H9 (cell line): ENCODE data around the gene ATF7IP2. TPM values are rescaled to one million over a fixed set of nuclear protein-coding genes. Genes with fewer than 3 reads are reported as not detected.

Source experiments
- DNase-seq: peaks from one replicate; pipeline ENCODE4 v3.0.0-alpha.2; 2017
- H2AFZ ChIP-seq: one replicate; pipeline ENCODE4 v1.6.1; 2013; ENCODE audit warnings: mild to moderate bottlenecking, low read length, control low read depth, moderate library complexity
- H2AK5ac ChIP-seq: 2 replicates; pipeline ENCODE4 v1.6.1; 2013; ENCODE audit warnings: low read length, control low read depth, mixed read lengths; ENCODE audit not compliant: insufficient read length
- H2BK120ac ChIP-seq: one replicate; pipeline ENCODE4 v1.6.1; 2013; ENCODE audit warnings: low read depth, mild to moderate bottlenecking, low read length, control low read depth, inconsistent platforms; ENCODE audit not compliant: poor library complexity, severe bottlenecking
- H2BK12ac ChIP-seq: 2 replicates; pipeline ENCODE4 v1.6.1; 2013; ENCODE audit warnings: low read length, control low read depth, mixed read lengths, low read depth; ENCODE audit not compliant: insufficient read length
- H2BK15ac ChIP-seq: 2 replicates; pipeline ENCODE4 v1.6.1; 2013; ENCODE audit warnings: low read depth, low read length, control low read depth
- H2BK20ac ChIP-seq: one replicate; pipeline ENCODE4 v1.6.1; 2013; ENCODE audit warnings: low read depth, mild to moderate bottlenecking, low read length, control low read depth, inconsistent platforms; ENCODE audit not compliant: poor library complexity, severe bottlenecking
- H2BK5ac ChIP-seq: 2 replicates; pipeline ENCODE4 v1.6.1; 2013; ENCODE audit warnings: low read length, control low read depth, mixed read lengths; ENCODE audit not compliant: insufficient read length
- H3K14ac ChIP-seq: 2 replicates; pipeline ENCODE4 v1.6.1; 2013; ENCODE audit warnings: low read length, control low read depth; ENCODE audit not compliant: insufficient read depth
- H3K18ac ChIP-seq: 2 replicates; pipeline ENCODE4 v1.6.1; 2013; ENCODE audit warnings: low read depth, mild to moderate bottlenecking, mixed read lengths, low read length, control low read depth; ENCODE audit not compliant: insufficient read length
- H3K23ac ChIP-seq: 2 replicates; pipeline ENCODE4 v1.6.1; 2013; ENCODE audit warnings: low read length, control low read depth, mixed read lengths, low read depth; ENCODE audit not compliant: insufficient read length
- H3K23me2 ChIP-seq: 2 replicates; pipeline ENCODE4 v1.6.1; 2013; ENCODE audit warnings: low read depth, mild to moderate bottlenecking, mixed read lengths, low read length, control low read depth; ENCODE audit not compliant: insufficient read length, poor library complexity, severe bottlenecking
- H3K27ac ChIP-seq: 2 replicates; pipeline ENCODE4 v1.5.1; 2013; ENCODE audit warnings: low read length, control low read depth, mixed read lengths, low read depth; ENCODE audit not compliant: insufficient read length
- H3K27me3 ChIP-seq: 2 replicates; pipeline ENCODE4 v1.6.1; 2013; ENCODE audit warnings: low read length, control low read depth, inconsistent platforms; ENCODE audit not compliant: insufficient read depth
- H3K4ac ChIP-seq: 2 replicates; pipeline ENCODE4 v1.6.1; 2013; ENCODE audit warnings: low read depth, mild to moderate bottlenecking, control low read depth, inconsistent platforms, low read length, moderate library complexity
- H3K4me1 ChIP-seq: 2 replicates; pipeline ENCODE4 v1.6.1; 2013; ENCODE audit warnings: low read length, control low read depth, inconsistent platforms; ENCODE audit not compliant: insufficient read depth
- H3K4me2 ChIP-seq: 2 replicates; pipeline ENCODE4 v1.6.1; 2013; ENCODE audit warnings: low read length, control low read depth, mixed read lengths; ENCODE audit not compliant: insufficient read length, insufficient read depth
- H3K56ac ChIP-seq: 2 replicates; pipeline ENCODE4 v1.6.1; 2013; ENCODE audit warnings: low read depth, mild to moderate bottlenecking, mixed read lengths, low read length, control low read depth; ENCODE audit not compliant: insufficient read length
- H3K79me1 ChIP-seq: 2 replicates; pipeline ENCODE4 v1.6.1; 2013; ENCODE audit warnings: low read depth, mild to moderate bottlenecking, moderate library complexity, low read length, control low read depth, inconsistent platforms; ENCODE audit not compliant: insufficient read depth, poor library complexity, severe bottlenecking
- H3K79me2 ChIP-seq: 2 replicates; pipeline ENCODE4 v1.6.1; 2013; ENCODE audit warnings: low read length, control low read depth, inconsistent platforms; ENCODE audit not compliant: insufficient read depth
- H3K9ac ChIP-seq: 2 replicates; pipeline ENCODE4 v1.6.1; 2013; ENCODE audit warnings: low read length, control low read depth, mixed read lengths; ENCODE audit not compliant: insufficient read length; ENCODE audit errors: extremely low read depth
- H3K9me3 ChIP-seq: one replicate; pipeline ENCODE4 v1.6.1; 2013; ENCODE audit warnings: low read depth, low read length, inconsistent platforms; ENCODE audit not compliant: control insufficient read depth
- H3T11ph ChIP-seq: one replicate; pipeline ENCODE4 v1.6.1; 2013; ENCODE audit warnings: mild to moderate bottlenecking, low read length, control low read depth, inconsistent platforms
- H4K20me1 ChIP-seq: one replicate; pipeline ENCODE4 v1.6.1; 2013; ENCODE audit not compliant: control insufficient read depth, insufficient read length, insufficient read depth
- H4K5ac ChIP-seq: 2 replicates; pipeline ENCODE4 v1.6.1; 2013; ENCODE audit warnings: low read depth, mild to moderate bottlenecking, mixed read lengths, low read length, control low read depth; ENCODE audit not compliant: insufficient read length
- H4K8ac ChIP-seq: replicated peaks from 2 replicates; pipeline ENCODE4 v1.6.1; 2013; ENCODE audit warnings: low read length, control low read depth, mixed read lengths, low read depth; ENCODE audit not compliant: insufficient read length
- H4K91ac ChIP-seq: 2 replicates; pipeline ENCODE4 v1.6.1; 2013; ENCODE audit warnings: low read depth, mild to moderate bottlenecking, moderate library complexity, mixed read lengths, low read length, control low read depth; ENCODE audit not compliant: insufficient read length
- H3K27ac Mint-ChIP-seq, 3 experiments: 2 replicates in 2 of 3; 3 replicates in 1 of 3; pipeline ENCODE4 v1.8.0; 2020 to 2021; ENCODE audit warnings: mixed read lengths in 3 of 3, mild to moderate bottlenecking in 1 of 3, moderate library complexity in 1 of 3
- H3K27me3 Mint-ChIP-seq: 2 replicates; pipeline ENCODE4 v1.8.0; 2021; ENCODE audit warnings: low read depth, mild to moderate bottlenecking, moderate library complexity, mixed read lengths
- H3K36me3 Mint-ChIP-seq, 3 experiments: 2 replicates in 2 of 3; 3 replicates in 1 of 3; pipeline ENCODE4 v1.8.0; 2020 to 2021; ENCODE audit warnings: low read depth in 3 of 3, mixed read lengths in 3 of 3; ENCODE audit not compliant: insufficient read depth in 1 of 3
- H3K4me1 Mint-ChIP-seq, 2 experiments: 2 replicates each; pipeline ENCODE4 v1.8.0; 2020; ENCODE audit warnings: mixed read lengths in 2 of 2
- H3K4me3 Mint-ChIP-seq, 2 experiments: 2 replicates in 1 of 2; 3 replicates in 1 of 2; pipeline ENCODE4 v1.8.0; 2020 to 2021; ENCODE audit warnings: mild to moderate bottlenecking in 2 of 2, mixed read lengths in 2 of 2, moderate library complexity in 1 of 2
- H3K9me3 Mint-ChIP-seq, 2 experiments: 2 replicates in 1 of 2; 3 replicates in 1 of 2; pipeline ENCODE4 v1.8.0; 2020; ENCODE audit warnings: mild to moderate bottlenecking in 2 of 2, mixed read lengths in 2 of 2, moderate library complexity in 1 of 2
- WGBS: extraction: QIAGEN DNeasy Blood & Tissue Kit; methylation state at CpG from one replicate; pipeline ENCODE4 v1.1.7; 2013; ENCODE audit warnings: missing lambda C conversion rate, low lambda C conversion rate, mixed read lengths; ENCODE audit not compliant: insufficient read length; ENCODE audit errors: extremely low coverage; 5-methylcytosine and 5-hydroxymethylcytosine counted together
- total RNA-seq: library from RNA; stranded (reverse); gene quantifications from 2 replicates; pipeline ENCODE4 v1.2.1, GENCODE V29; 2021
- TF ChIP-seq, protein P1 (sequence below): fragments of 200-600 bp; sonication (generic); conservative IDR thresholded peaks from 3 replicates; pipeline ENCODE4 v1.8.0; 2021; ENCODE audit warnings: antibody characterized with exemption, mild to moderate bottlenecking

The ATF7IP2 gene
- total RNA-seq, 1 experiment from 2014 or later: 21.5 TPM

DNA sequence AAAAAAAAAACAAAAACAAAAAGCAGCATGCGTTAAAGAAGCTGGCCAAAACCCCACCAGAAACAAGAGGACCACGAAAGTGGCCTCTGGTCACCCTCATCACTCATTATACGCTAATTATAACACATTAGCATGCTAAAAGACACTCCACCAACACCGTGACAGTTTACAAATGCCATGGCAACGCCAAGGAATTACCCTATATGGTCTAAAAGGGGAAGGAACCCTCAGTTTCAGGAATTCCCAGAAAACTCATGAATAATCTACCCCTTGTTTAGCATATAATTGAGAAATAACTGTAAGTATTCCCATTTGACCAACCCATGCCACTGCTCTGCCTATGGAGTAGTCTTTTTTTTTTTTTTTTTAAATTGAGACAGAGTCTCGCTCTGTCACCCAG lies 116.9 kb downstream of the ATF7IP2 start:
- Histone ChIP-seq H3T11ph (no peak overlapping the region), H3K4me1 (peaks cover 9% of the 10 kb centered on the region; the same call in 1 of the 2 replicates), H4K91ac (no peak overlapping the region), H4K8ac (no peak overlapping the region), H2AK5ac (no peak overlapping the region), H3K79me1 (no peaks in the 10 kb centered on the region), H4K20me1 (no peaks in the 10 kb centered on the region), H2BK15ac (no peak overlapping the region), H2AFZ (no peak overlapping the region), H4K5ac (no peak overlapping the region), H3K27me3 (no peaks in the 10 kb centered on the region), H3K4ac (no peak overlapping the region), H2BK120ac (peak overlapping the region; percentile 69), H3K27ac (no peak overlapping the region), H3K9me3 (no peaks in the 10 kb centered on the region), H3K4me2 (no peak overlapping the region), H2BK5ac (no peak overlapping the region), H3K23me2 (no peaks in the 10 kb centered on the region), H2BK20ac (no peak overlapping the region), H3K14ac (no peak overlapping the region), H3K23ac (no peak overlapping the region), H2BK12ac (no peak overlapping the region), H3K18ac (no peak overlapping the region), H3K9ac (no peak overlapping the region), H3K79me2 (no peaks in the 10 kb centered on the region), H3K56ac (no peak overlapping the region)
- Mint-ChIP-seq H3K36me3 (peaks cover 6 to 20% (median 12%) of the 10 kb centered on the region in 3 experiments), H3K27me3 (no peaks in the 10 kb centered on the region), H3K4me1 (peaks cover 32 to 41% of the 10 kb centered on the region in 2 experiments), H3K9me3 (peaks cover 19 to 24% of the 10 kb centered on the region in 2 experiments), H3K27ac (no peak overlapping the region), H3K4me3 (no peak overlapping the region)
- WGBS: no CpG with 5 or more reads among the region's 6 CpGs
- DNase-seq: no peak
- TF ChIP-seq, protein P1, sequence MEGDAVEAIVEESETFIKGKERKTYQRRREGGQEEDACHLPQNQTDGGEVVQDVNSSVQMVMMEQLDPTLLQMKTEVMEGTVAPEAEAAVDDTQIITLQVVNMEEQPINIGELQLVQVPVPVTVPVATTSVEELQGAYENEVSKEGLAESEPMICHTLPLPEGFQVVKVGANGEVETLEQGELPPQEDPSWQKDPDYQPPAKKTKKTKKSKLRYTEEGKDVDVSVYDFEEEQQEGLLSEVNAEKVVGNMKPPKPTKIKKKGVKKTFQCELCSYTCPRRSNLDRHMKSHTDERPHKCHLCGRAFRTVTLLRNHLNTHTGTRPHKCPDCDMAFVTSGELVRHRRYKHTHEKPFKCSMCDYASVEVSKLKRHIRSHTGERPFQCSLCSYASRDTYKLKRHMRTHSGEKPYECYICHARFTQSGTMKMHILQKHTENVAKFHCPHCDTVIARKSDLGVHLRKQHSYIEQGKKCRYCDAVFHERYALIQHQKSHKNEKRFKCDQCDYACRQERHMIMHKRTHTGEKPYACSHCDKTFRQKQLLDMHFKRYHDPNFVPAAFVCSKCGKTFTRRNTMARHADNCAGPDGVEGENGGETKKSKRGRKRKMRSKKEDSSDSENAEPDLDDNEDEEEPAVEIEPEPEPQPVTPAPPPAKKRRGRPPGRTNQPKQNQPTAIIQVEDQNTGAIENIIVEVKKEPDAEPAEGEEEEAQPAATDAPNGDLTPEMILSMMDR: no peak
